Measurements from ENCODE around the gene MAMSTR. TPM values are rescaled to one million over a fixed set of nuclear protein-coding genes. Genes with fewer than 3 reads are reported as not detected.

MAMSTR gene
- total and polyA plus RNA-seq, 2 of the 4 experiments (the other 2 are of a cell fraction), result 0.18 to 1.9 TPM

DNA sequence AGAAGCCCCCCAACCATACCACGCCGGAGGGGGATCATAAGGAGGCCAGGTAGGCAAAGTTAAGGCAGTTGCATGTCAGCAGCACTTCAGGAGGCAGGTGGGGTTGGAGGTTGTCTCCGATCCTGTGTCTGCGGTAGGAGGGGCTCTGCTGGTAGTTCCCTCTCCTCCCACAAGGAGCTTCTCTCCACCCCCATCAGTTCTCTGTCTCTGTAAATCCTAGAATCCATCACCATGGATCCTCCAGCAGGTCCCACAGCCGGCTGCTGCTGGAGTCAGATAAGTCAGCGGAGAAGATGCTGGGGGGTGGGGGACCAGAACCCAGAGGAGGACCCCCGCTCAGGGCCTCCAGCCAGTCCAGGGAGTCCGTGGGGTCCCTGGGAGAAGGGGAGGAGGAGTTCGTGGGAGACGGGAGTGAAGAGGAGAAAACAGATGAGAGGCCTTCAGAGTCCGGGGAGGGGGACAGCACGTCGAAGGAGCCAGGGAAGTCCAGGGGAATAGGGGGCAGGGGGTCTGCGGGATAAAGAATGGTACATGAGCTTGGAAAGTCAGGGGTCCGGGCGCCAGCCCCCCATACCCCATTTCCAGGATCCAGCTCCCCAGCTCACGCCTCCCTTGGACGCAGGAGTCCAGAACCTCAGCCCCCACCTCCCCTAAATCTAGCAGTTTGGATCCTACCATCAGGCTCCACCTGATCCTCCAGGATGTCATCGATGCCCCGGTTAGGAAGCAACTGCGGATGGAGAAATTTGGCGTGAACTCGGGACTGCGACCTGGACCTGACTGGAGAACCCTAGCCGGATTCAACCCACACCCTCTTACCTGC lies 6.3 kb downstream of the MAMSTR start (continued):
- TF ChIP-seq MXI1 (IDR thresholded peaks at IDR 0.05; ENCODE audit: borderline replicate concordance, low read depth, low read length), result no peak
- TF ChIP-seq MAFK (IDR thresholded peaks at IDR 0.05; ENCODE audit: low read depth, low read length), result no peak
- TF ChIP-seq MAZ (IDR thresholded peaks at IDR 0.05; ENCODE audit: borderline replicate concordance, low read depth, low read length), result 0 out of 2 replicates have a peak, but pooled peaks have one; percentile 20

- no peak overlapping the region for H2AK9ac ChIP-seq (replicated peaks; ENCODE audit: low read depth, low read length, poor library complexity)
- no peaks in the 10 kb centered on the region for H3K27me3 ChIP-seq (ENCODE audit: control insufficient read depth, insufficient read depth, low read length)
- in situ Hi-C loops (cut with MboI; ENCODE audit: low sequenced_read_pairs) (no loop called here), dilution Hi-C loops (cut with HindIII; ENCODE audit: low sequenced_read_pairs, unreplicated experiment) (no loop called here), intact Hi-C loops (cut with micrococcal nuclease) (no loop called here)
- H3K36me3 ChIP-seq (ENCODE audit: control insufficient read depth, insufficient read depth, low read length), result peaks cover 2% of the 10 kb centered on the region; the same call in 1 of the 2 replicates
- no peak overlapping the region for H2BK20ac ChIP-seq (ENCODE audit: low read depth, low read length)
- CTCF ChIA-PET, result no interaction called here
- no peaks in the 10 kb centered on the region for H3K9me3 ChIP-seq (ENCODE audit: control insufficient read depth, insufficient read depth, low read length)
- H4K20me1 ChIP-seq (ENCODE audit: insufficient read depth, low read length), result no peaks in the 10 kb centered on the region
- peaks cover 6 to 23% of the 10 kb centered on the region in 2 experiments; a peak in 3 of 4 replicates for H3K79me1 ChIP-seq (ENCODE audit: low read depth in 1 of 2, low read length in 2 of 2)
- H2BK120ac ChIP-seq (ENCODE audit: low read depth, low read length), result no peak overlapping the region
- H4K5ac ChIP-seq (ENCODE audit: low read depth, low read length), result no peak overlapping the region
- no peak overlapping the region for H3K18ac ChIP-seq (ENCODE audit: low read depth, low read length)
- no peak overlapping the region for H3K4me3 ChIP-seq (ENCODE audit: insufficient read depth, low read depth, low read length)
- H3K4me2 ChIP-seq (ENCODE audit: low read depth, low read length), result no peak overlapping the region
- no peak overlapping the region for H3K9ac ChIP-seq (ENCODE audit: low read depth, low read length)
- no peak overlapping the region for H3K4ac ChIP-seq (ENCODE audit: low read depth, low read length)
- peak; percentile 12; the same call in 1 of the 2 replicates for TF ChIP-seq MAFK (IDR thresholded peaks at IDR 0.05; ENCODE audit: low read depth, low read length)
- TF ChIP-seq RFX5 (IDR thresholded peaks at IDR 0.05; ENCODE audit: low read depth, low read length), result no peak
- TF ChIP-seq RAD21 (IDR thresholded peaks at IDR 0.05; ENCODE audit: low read length), result no peak
- H4K91ac ChIP-seq (ENCODE audit: insufficient read depth, low read depth, low read length), result no peak overlapping the region
- WGBS, 2 experiments (ENCODE audit: extremely low coverage in 2 of 2, insufficient read length in 1 of 2), result no CpG with 5 or more reads among the region's 4 CpGs
- ATAC-seq (ENCODE audit: low read depth) (no peak), DNase-seq (no peak)
- POLR2A ChIA-PET (ENCODE audit: unreplicated experiment), result no interaction called here
- no peak overlapping the region for H2BK5ac ChIP-seq (ENCODE audit: low read depth, low read length, poor library complexity, severe bottlenecking)
- no peak overlapping the region for H2AFZ ChIP-seq (replicated peaks; ENCODE audit: low read length, poor library complexity)
- H2BK15ac ChIP-seq (ENCODE audit: low read depth, low read length), result no peak overlapping the region
- no peak overlapping the region for H4K8ac ChIP-seq (ENCODE audit: low read depth in 2 of 2, low read length in 2 of 2)
- no TSS peak for BruUV-seq (replicated peaks)
- peaks cover 9% of the 10 kb centered on the region for H3K4me1 ChIP-seq (ENCODE audit: control insufficient read depth, insufficient read depth, low read length)
- H3K27ac ChIP-seq (ENCODE audit: insufficient read depth, low read length), result no peak overlapping the region
- H2AK5ac ChIP-seq (ENCODE audit: low read depth, low read length), result no peak overlapping the region; the same call in 1 of the 2 replicates
- H3K14ac ChIP-seq (replicated peaks; ENCODE audit: low read depth, low read length), result no peak overlapping the region
- H3K9me1 ChIP-seq (ENCODE audit: insufficient read depth, low read length), result no peaks in the 10 kb centered on the region
- no peak overlapping the region for H3K56ac ChIP-seq (ENCODE audit: extremely low read depth, insufficient read depth, low read length)
- no peak overlapping the region for H3K23ac ChIP-seq (ENCODE audit: low read depth, low read length)
Measured at GRCh38 chr19:48711106-48711662, 8.3 kb downstream of the MAMSTR start.
